NCI-H2171 (cell line): ENCODE results near the gene ZNF177.

ENCODE experiments used
- DNase-seq: peaks from one replicate; lab custom pipeline; 2025; lab: John Stamatoyannopoulos, UW

The ZNF177 gene

GRCh38 chr19:9430444-9430843 is 67.6 kb downstream of the ZNF177 start:
- no peak for DNase-seq

GRCh38 chr19:9431475-9431874 is 68.7 kb downstream of the ZNF177 start:
- no peak for DNase-seq
